GM19452 (cell line): ENCODE results near the gene TDRD7.
"Not testable (repeated sequence)": the region's sequence is repeated elsewhere in the genome, so short reads cannot be mapped to it uniquely, and the experiment has no call there.

Experiments used
- ATAC-seq: cut with Tn5 transposase; IDR thresholded peaks from one replicate; pipeline ENCODE4 v1.9.1; 2021; ENCODE audit not compliant: unreplicated experiment

TDRD7 gene

GRCh38 chr9:97473717-97474116 lies 61.8 kb downstream of the TDRD7 start:
- no peak for ATAC-seq

- ATAC-seq, result no peak
Measured at GRCh38 chr9:97474372-97474925, 62.6 kb downstream of the TDRD7 start.

DNA sequence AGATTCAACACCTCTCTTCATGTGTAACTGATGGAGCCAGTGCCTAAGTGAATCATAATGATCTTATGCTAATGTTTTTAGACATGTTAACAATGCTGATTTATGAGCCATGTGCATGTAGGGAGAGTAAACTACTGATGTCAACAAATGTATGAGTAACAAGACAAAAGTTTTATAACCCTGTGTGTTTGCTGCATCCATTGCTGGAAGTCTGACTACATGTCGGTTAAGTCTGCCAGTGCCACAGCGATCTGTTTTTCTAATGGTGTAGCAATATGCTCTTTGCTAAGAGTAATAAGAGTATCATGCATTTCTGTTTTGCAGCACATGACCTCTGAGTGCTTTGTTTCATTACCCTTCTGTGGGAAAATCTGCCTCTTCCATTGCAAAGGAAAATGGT lies 63.2 kb downstream of the TDRD7 start:
- no peak for ATAC-seq

GRCh38 chr9:97478301-97478981 lies 66.5 kb downstream of the TDRD7 start:
- no peak for ATAC-seq

DNA sequence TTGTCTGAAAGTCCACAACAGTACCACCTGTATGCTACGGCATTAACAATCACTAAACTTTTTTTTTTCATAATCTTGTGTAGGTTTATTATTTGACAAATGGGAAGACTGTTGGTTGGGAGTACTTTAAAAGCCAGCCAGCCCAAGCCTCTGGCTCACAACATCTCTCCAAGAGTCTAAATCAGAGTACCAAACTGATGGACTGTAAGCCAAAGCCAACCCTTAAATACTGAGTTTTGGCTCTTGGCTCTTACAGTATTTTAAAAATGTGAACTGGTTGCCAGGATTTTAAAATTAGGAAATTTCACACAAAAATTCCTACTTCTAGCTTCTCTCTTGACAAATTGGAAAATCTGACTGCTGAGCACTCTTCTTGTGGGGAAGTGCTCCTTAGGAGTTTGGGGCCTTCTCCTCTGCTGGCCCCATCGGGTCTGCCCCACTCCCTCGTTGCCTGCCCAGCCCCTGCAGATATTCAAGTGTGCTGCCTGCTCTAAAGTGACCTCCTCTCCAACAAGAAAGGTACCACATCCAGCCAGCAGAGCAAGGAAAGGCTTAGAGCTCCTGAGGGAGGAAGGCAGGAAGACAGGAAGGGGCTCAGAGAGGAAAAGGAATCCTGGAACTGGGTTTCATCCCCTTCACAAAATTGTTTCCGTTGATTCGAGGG lies 67.7 kb downstream of the TDRD7 start:
- no peak for ATAC-seq

GRCh38 chr9:97480174-97480573 lies 68.3 kb downstream of the TDRD7 start:
- ATAC-seq, result no peak

DNA sequence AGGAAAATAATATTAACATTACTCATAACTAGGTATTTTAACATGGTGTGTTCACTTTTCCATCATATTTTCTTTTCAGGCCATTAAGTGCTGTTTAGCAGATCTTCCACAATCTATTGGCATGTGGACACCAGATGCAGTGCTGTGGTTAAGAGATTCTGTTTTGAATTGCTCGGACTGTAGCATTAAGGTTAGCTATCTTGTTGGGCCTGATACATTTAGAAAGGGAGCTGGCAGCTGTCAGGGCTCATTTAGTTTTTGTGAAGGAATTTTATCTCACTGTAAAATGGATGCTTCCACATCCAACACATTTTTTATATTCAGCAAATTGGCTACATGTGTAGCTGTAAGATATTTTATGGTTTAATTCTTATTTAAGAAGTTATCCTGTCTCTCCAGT lies 68.9 kb downstream of the TDRD7 start:
- no peak for ATAC-seq

DNA sequence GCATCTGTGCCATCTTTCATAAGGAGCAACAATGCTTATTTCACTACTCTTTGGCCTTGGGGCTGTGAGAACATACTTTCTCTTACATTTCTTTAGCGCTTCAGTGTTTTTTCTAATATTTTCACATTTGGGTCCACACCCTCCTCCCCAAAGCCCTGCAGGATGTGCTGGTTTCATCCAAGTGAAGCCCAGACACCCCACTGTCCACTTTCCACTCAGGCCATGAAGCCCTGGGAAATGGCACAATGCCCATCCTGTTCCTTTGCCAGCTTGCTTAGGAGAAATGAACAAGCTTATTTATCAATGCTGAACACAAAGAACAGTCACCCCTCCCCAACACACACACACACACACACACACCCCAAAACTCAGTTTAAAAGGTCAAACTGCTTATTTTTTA lies 72.2 kb downstream of the TDRD7 start:
- no peak for ATAC-seq

DNA sequence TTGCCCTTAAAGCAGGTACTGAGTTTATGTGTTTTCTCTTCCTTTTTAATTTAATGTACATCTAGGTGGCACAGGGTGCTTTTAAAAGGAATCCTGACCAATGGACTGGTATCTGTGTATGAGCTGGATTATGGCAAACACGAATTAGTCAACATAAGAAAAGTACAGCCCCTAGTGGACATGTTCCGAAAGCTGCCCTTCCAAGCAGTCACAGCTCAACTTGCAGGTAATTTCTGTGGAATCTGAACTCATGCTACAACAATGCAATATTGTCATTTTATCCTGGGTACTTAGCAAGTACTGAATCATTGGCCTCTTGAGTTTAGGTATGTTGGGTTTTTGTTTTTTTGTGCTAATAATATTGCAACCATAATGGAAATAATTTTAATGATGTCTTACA lies 75.2 kb downstream of the TDRD7 start:
- no peak for ATAC-seq

- no peak for ATAC-seq
Measured at GRCh38 chr9:97487861-97488260, 76.0 kb downstream of the TDRD7 start.

GRCh38 chr9:97491216-97491999 lies 79.5 kb downstream of the TDRD7 start:
- no peak for ATAC-seq

GRCh38 chr9:97497558-97498375 lies 85.9 kb downstream of the TDRD7 start:
- not testable (repeated sequence) for ATAC-seq

DNA sequence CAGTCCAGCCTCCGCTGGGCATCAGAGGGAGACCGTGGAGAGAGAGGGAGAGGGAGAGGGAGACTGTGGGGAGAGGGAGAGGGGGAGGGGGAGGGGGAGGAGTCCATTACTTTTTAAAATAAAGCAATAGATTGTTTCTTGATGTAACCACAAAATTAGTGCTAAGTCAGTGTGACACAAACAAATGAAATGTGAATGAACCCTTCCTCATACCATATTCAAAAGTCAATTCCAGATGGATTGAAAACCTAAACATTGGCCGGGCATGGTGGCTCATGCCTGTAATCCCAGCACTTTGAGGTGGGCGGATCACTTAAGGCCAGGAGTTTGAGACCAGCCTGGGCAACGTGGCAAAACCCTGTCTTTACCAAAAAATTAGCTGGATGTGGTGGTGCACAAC lies 87.0 kb downstream of the TDRD7 start:
- not testable (repeated sequence) for ATAC-seq

DNA sequence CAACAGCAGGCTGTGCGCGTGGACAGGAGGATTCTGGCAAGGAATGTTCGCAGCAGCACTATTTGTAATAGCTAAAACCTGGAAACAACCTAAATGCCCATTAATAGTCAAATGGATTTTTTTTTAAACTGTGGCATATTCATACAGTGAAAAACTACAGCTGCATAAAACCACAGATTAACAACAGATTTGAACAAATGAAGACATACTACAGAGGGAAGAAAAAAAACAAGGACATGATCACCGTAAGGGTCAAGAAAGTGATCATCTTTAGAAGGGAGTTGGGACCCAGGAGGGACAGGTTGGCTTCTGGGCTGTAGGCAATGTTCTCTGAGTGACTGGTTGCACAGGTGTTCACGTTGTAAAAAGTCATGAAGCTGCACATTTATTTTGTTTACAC lies 88.4 kb downstream of the TDRD7 start:
- no peak for ATAC-seq

- no peak for ATAC-seq
Measured at GRCh38 chr9:97500765-97501176, 88.9 kb downstream of the TDRD7 start.

DNA sequence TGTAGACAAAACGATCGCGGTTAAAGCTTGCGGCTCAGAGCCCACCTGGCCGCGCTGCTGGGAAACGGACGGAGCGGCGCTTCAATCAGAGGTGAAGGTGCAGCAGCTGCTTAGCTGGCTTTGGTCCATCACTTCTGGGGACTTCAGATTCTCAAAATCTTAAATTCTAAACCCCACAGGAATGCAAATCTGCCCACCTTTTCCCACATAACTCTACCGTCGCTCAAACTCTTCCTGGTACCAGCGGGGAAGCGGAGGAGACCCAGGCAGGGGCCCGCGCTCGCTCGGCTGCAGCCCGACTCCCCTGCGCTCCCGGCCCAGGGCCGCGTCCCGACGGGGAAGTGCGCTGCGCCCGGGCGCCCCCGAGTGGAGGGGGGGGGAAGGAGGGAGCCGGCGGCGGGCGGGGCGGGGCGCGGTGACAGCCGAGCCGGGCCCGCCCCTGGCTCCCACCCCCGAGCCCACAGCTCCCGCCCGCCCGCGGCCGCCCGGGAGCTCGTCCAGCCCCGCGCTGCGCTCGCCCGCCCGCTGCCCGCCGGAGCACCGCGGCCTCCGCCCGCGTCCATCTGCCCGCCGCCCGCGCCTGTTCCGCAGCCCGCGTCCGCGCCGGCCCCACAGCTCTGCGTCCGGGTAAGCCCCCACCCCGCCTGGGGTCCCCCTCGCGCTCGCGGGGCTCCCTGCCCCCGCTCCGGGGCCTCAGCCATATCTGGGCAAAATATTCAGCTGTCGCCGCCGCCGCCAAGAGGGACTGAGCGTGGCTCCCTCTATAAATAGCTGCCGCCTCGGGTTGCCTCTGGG lies 89.5 kb downstream of the TDRD7 start, which contains the start of gene TMOD1:
Gene TMOD1 (plus strand): TSS at position 490 of the 795 bp plus-strand sequence. CDS start 22,523 bp downstream, outside the sequence.
- ATAC-seq, result peak; percentile 55

- peak; percentile 22 for ATAC-seq
Measured at GRCh38 chr9:97501972-97502221, 90.0 kb downstream of the TDRD7 start.

- ATAC-seq, result peak; percentile 7
Measured at GRCh38 chr9:97502222-97502983, 90.5 kb downstream of the TDRD7 start.
